Measurements from ENCODE around the gene INVS.
"Not testable (repeated sequence)": the region's sequence is repeated elsewhere in the genome, so short reads cannot be mapped to it uniquely, and the experiment has no call there.

The INVS gene

DNA sequence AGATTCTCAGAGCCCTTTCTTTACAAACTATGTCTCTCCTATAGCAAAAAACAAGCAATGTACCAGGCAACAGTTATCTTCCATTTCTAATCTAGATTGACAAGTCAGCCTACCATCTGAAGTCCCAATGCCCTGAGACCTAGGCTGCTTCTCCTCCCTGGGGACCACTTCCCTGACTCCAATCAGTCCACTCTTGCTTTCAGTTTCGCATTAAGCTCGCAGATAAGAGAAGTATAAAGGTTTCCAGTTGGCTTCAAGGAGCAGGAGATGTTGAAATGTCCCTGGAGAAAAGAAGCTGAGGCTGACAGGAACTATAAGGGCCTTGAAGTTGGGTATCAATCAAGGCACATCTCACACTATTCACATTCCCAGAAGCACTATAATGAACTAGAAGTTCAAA lies 32.5 kb upstream of the INVS start:
- peaks cover 2% of the 10 kb centered on the region for H3K4me1 ChIP-seq
- no peaks in the 10 kb centered on the region for H3K9me3 ChIP-seq (ENCODE audit: control insufficient read depth, low read length)
- H2AFZ ChIP-seq, result no peak overlapping the region
- H3K36me3 ChIP-seq (ENCODE audit: control insufficient read depth, insufficient read depth, low read length), result no peaks in the 10 kb centered on the region
- no peaks in the 10 kb centered on the region for H3K27me3 ChIP-seq (ENCODE audit: control insufficient read depth, insufficient read depth, low read length)
- H3K9ac ChIP-seq, result no peak overlapping the region
- no peak overlapping the region for H3K4me3 ChIP-seq (ENCODE audit: low read depth, low read length)
- H3K27ac ChIP-seq, result no peak overlapping the region
- no peaks in the 10 kb centered on the region for H3K79me2 ChIP-seq
- H3K4me2 ChIP-seq (ENCODE audit: low read length), result no peak overlapping the region
- TF ChIP-seq CTCF (IDR thresholded peaks at IDR 0.05), result no peak

DNA sequence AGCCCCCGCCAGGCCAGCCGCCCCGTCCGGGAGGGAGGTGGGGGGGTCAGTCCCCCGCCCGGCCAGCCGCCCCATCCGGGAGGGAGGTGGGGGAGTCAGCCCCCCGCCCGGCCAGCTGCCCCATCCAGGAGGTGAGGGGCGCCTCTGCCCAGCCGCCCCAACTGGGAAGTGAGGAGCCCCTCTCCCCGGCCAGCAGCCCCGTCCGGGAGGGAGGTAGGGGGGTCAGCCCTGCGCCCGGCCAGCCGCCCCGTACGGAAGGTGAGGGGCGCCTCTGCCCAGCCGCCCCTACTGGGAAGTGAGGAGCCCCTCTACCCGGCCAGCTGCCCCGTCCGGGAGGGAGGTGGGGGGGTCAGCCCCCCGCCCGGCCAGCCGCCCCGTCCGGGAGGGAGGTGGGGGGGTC lies 31.1 kb upstream of the INVS start:
- H3K4me2 ChIP-seq (ENCODE audit: low read length); H3K4me1 ChIP-seq; H3K27ac ChIP-seq; H3K4me3 ChIP-seq (ENCODE audit: low read depth, low read length); H2AFZ ChIP-seq; H3K79me2 ChIP-seq; H3K27me3 ChIP-seq (ENCODE audit: control insufficient read depth, insufficient read depth, low read length); H3K36me3 ChIP-seq (ENCODE audit: control insufficient read depth, insufficient read depth, low read length); H3K9me3 ChIP-seq (ENCODE audit: control insufficient read depth, low read length); H3K9ac ChIP-seq: not testable (repeated sequence)

- H3K27ac ChIP-seq; H2AFZ ChIP-seq; H3K9ac ChIP-seq; H3K27me3 ChIP-seq (ENCODE audit: control insufficient read depth, insufficient read depth, low read length); H3K4me3 ChIP-seq (ENCODE audit: low read depth, low read length); H3K4me1 ChIP-seq; H3K79me2 ChIP-seq; H3K9me3 ChIP-seq (ENCODE audit: control insufficient read depth, low read length); H3K36me3 ChIP-seq (ENCODE audit: control insufficient read depth, insufficient read depth, low read length); H3K4me2 ChIP-seq (ENCODE audit: low read length): not testable (repeated sequence)
Observed at GRCh38 chr9:100069068-100069467, 30.0 kb upstream of the INVS start.

DNA sequence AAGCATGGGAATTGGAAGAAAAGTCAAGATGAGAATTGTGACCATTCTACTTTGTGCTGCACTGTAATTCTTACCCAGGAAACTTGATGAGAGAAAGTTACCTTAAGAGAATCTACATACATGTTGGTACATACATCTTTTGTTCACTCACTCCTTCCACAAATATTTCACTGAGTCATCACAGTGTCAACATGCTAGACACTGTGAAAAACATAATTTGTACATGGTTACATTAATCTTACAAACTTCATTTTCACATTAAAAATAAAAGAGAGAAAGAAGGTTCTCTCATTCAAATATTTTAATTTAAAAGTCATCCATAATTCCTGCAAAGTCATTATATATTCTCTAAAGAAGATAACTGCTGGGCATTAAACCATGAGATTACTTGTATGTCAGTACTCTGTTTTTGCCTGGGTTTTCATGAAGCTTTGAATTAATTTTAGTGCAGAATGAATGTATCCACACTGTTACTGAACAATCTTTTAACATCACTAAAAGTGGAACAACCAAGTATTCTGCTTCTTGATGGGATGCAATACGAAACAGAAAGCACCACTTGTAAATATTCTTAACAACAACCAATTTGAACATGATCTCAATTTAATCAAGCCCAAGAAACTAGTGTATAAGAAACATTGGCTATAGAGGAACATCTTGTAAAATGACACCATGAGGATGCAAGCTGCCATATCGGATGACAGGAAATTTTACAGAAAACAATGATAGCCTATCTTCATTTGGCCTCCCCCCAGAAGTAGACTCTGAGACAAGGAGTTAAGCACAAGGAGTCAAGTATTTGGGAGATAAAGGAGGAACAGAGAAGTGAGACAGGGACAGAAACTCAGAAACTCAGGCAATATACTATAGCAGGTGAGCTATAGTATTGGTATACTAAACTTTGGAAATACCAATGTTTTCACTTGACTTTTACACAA lies 28.7 kb upstream of the INVS start:
- H3K4me3 ChIP-seq (ENCODE audit: low read depth, low read length), result no peak overlapping the region
- no peak overlapping the region for H3K4me2 ChIP-seq (ENCODE audit: low read length)
- no peak overlapping the region for H3K9ac ChIP-seq
- no peak for TF ChIP-seq CTCF (IDR thresholded peaks at IDR 0.05)
- H3K79me2 ChIP-seq, result peaks cover 6% of the 10 kb centered on the region
- H3K27me3 ChIP-seq (ENCODE audit: control insufficient read depth, insufficient read depth, low read length), result no peaks in the 10 kb centered on the region
- H3K4me1 ChIP-seq, result peaks cover 2% of the 10 kb centered on the region
- H3K27ac ChIP-seq, result no peak overlapping the region
- H3K36me3 ChIP-seq (ENCODE audit: control insufficient read depth, insufficient read depth, low read length), result no peaks in the 10 kb centered on the region
- H3K9me3 ChIP-seq (ENCODE audit: control insufficient read depth, low read length), result no peaks in the 10 kb centered on the region
- no peak overlapping the region for H2AFZ ChIP-seq

GRCh38 chr9:100071271-100071670 lies 27.8 kb upstream of the INVS start:
- Histone ChIP-seq H2AFZ (no peak overlapping the region), H3K27me3 (ENCODE audit: control insufficient read depth, insufficient read depth, low read length) (no peaks in the 10 kb centered on the region), H3K9me3 (ENCODE audit: control insufficient read depth, low read length) (no peaks in the 10 kb centered on the region), H3K4me2 (ENCODE audit: low read length) (no peak overlapping the region), H3K27ac (no peak overlapping the region), H3K9ac (no peak overlapping the region), H3K36me3 (ENCODE audit: control insufficient read depth, insufficient read depth, low read length) (no peaks in the 10 kb centered on the region), H3K79me2 (peaks cover 13% of the 10 kb centered on the region), H3K4me3 (ENCODE audit: low read depth, low read length) (no peak overlapping the region), H3K4me1 (peaks cover 2% of the 10 kb centered on the region)
- TF ChIP-seq CTCF (IDR thresholded peaks at IDR 0.05), result no peak

Data from parathyroid adenoma (tissue), 2 donors.